ENCODE measurements around the gene MYZAP. TPM values are rescaled to one million over a fixed set of nuclear protein-coding genes. Genes with fewer than 3 reads are reported as not detected.
A peak's percentile ranks its signal among the peaks of the same experiment; 100 is the strongest.

The MYZAP gene
- total RNA-seq, 1 donor: under 0.01 TPM

- Histone ChIP-seq H3K27me3 (ENCODE audit: insufficient read depth, low read length) (peaks cover 12% of the 10 kb centered on the region), H2AFZ (ENCODE audit: low read length) (no peak overlapping the region), H3K36me3 (ENCODE audit: insufficient read depth, low read length) (no peaks in the 10 kb centered on the region), H4K20me1 (ENCODE audit: insufficient read depth, low read length) (no peaks in the 10 kb centered on the region), H3K4me3 (ENCODE audit: insufficient read depth, low read length) (no peak overlapping the region), H3K79me2 (ENCODE audit: insufficient read depth, low read length) (no peaks in the 10 kb centered on the region), H3K27ac (ENCODE audit: low read depth, low read length) (no peak overlapping the region), H3K9me3 (ENCODE audit: low read depth, low read length) (no peaks in the 10 kb centered on the region), H3K4me1 (ENCODE audit: insufficient read depth, low read length) (no peaks in the 10 kb centered on the region), H3K4me2 (ENCODE audit: insufficient read depth, low read length) (no peak overlapping the region)
- TF ChIP-seq CTCF (IDR thresholded peaks at IDR 0.05; ENCODE audit: extremely low read depth, low read depth, low read length): no peak
- DNase-seq (ENCODE audit: insufficient read length, low spot score, missing footprints): no peak
Observed at GRCh38 chr15:57639306-57639705, 47.6 kb downstream of the MYZAP start.

- no peaks in the 10 kb centered on the region for H3K36me3 ChIP-seq (ENCODE audit: insufficient read depth, low read length)
- peaks cover 12% of the 10 kb centered on the region for H3K27me3 ChIP-seq (ENCODE audit: insufficient read depth, low read length)
Observed at GRCh38 chr15:57640930-57641682, 49.4 kb downstream of the MYZAP start.

GRCh38 chr15:57643826-57644225 is 52.1 kb downstream of the MYZAP start:
- Histone ChIP-seq H3K4me3 (ENCODE audit: insufficient read depth, low read length) (no peak overlapping the region), H3K4me2 (ENCODE audit: insufficient read depth, low read length) (no peak overlapping the region), H3K27me3 (ENCODE audit: insufficient read depth, low read length) (peaks cover 14% of the 10 kb centered on the region), H3K27ac (ENCODE audit: low read depth, low read length) (no peak overlapping the region), H4K20me1 (ENCODE audit: insufficient read depth, low read length) (no peaks in the 10 kb centered on the region), H3K4me1 (ENCODE audit: insufficient read depth, low read length) (no peaks in the 10 kb centered on the region), H3K9me3 (ENCODE audit: low read depth, low read length) (no peaks in the 10 kb centered on the region), H2AFZ (ENCODE audit: low read length) (no peak overlapping the region), H3K79me2 (ENCODE audit: insufficient read depth, low read length) (no peaks in the 10 kb centered on the region), H3K36me3 (ENCODE audit: insufficient read depth, low read length) (no peaks in the 10 kb centered on the region)
- no peak for TF ChIP-seq CTCF (IDR thresholded peaks at IDR 0.05; ENCODE audit: extremely low read depth, low read depth, low read length)
- no peak for DNase-seq (ENCODE audit: insufficient read length, low spot score, missing footprints)

More at GRCh38 chr15:57640930-57641682, 49.4 kb downstream of the MYZAP start:
- peak; percentile 60 for TF ChIP-seq CTCF (IDR thresholded peaks at IDR 0.05; ENCODE audit: extremely low read depth, low read depth, low read length)
- Histone ChIP-seq H3K27ac (ENCODE audit: low read depth, low read length) (no peak overlapping the region), H3K4me2 (ENCODE audit: insufficient read depth, low read length) (no peak overlapping the region), H3K4me1 (ENCODE audit: insufficient read depth, low read length) (no peaks in the 10 kb centered on the region), H2AFZ (ENCODE audit: low read length) (no peak overlapping the region), H3K9me3 (ENCODE audit: low read depth, low read length) (no peaks in the 10 kb centered on the region), H3K4me3 (ENCODE audit: insufficient read depth, low read length) (no peak overlapping the region), H4K20me1 (ENCODE audit: insufficient read depth, low read length) (no peaks in the 10 kb centered on the region), H3K79me2 (ENCODE audit: insufficient read depth, low read length) (no peaks in the 10 kb centered on the region)
- DNase-seq (ENCODE audit: insufficient read length, low spot score, missing footprints): no peak

- Histone ChIP-seq H3K79me2 (ENCODE audit: insufficient read depth, low read length) (no peaks in the 10 kb centered on the region), H4K20me1 (ENCODE audit: insufficient read depth, low read length) (no peaks in the 10 kb centered on the region), H2AFZ (ENCODE audit: low read length) (no peak overlapping the region), H3K9me3 (ENCODE audit: low read depth, low read length) (no peaks in the 10 kb centered on the region), H3K36me3 (ENCODE audit: insufficient read depth, low read length) (no peaks in the 10 kb centered on the region), H3K4me3 (ENCODE audit: insufficient read depth, low read length) (no peak overlapping the region), H3K4me1 (ENCODE audit: insufficient read depth, low read length) (no peaks in the 10 kb centered on the region), H3K27ac (ENCODE audit: low read depth, low read length) (no peak overlapping the region), H3K4me2 (ENCODE audit: insufficient read depth, low read length) (no peak overlapping the region), H3K27me3 (ENCODE audit: insufficient read depth, low read length) (peaks cover 11% of the 10 kb centered on the region)
- TF ChIP-seq CTCF (IDR thresholded peaks at IDR 0.05; ENCODE audit: extremely low read depth, low read depth, low read length): no peak
- no peak for DNase-seq (ENCODE audit: insufficient read length, low spot score, missing footprints)
Observed at GRCh38 chr15:57646087-57646486, 54.4 kb downstream of the MYZAP start.

All from osteoblast (primary cell).